Fibroblast of mammary gland (primary cell): ENCODE measurements around the gene ZNF534.

ENCODE experiments used
- DNase-seq: peaks from one replicate; pipeline ENCODE4 v3.0.0-alpha.2; 2010; ENCODE audit warnings: low read depth
- H3K4me3 ChIP-seq: 2 replicates; pipeline ENCODE4 v1.5.1; 2011; ENCODE audit warnings: low read depth, mild to moderate bottlenecking, low read length, moderate library complexity; ENCODE audit not compliant: control insufficient read depth
- CTCF ChIP-seq: conservative IDR thresholded peaks from 2 replicates; pipeline ENCODE4 v1.5.1; 2011; ENCODE audit warnings: low read depth, low read length, inconsistent platforms; ENCODE audit not compliant: control insufficient read depth, insufficient read depth

ZNF534 gene

GRCh38 chr19:52442179-52442578, 13.2 kb downstream of the ZNF534 start:
- TF ChIP-seq CTCF: no peak
- no peak overlapping the region for H3K4me3 ChIP-seq

GRCh38 chr19:52444506-52444905, 15.6 kb downstream of the ZNF534 start:
- no peak for TF ChIP-seq CTCF
- no peak for DNase-seq
- H3K4me3 ChIP-seq: no peak overlapping the region

More at GRCh38 chr19:52442179-52442578, 13.2 kb downstream of the ZNF534 start:
- DNase-seq: no peak

GRCh38 chr19:52451241-52451640, 22.3 kb downstream of the ZNF534 start:
- no peak for DNase-seq
- TF ChIP-seq CTCF: no peak
- no peak overlapping the region for H3K4me3 ChIP-seq

- H3K4me3 ChIP-seq: peak within 1 kb of the TSS; percentile 74
- TF ChIP-seq CTCF: no peak
- DNase-seq: peak; percentile 86
Observed at GRCh38 chr19:52453324-52454094, 24.6 kb downstream of the ZNF534 start, which contains the start of gene ZNF578. ZNF578 (plus strand) TSS chr19:52453553; CDS start chr19:52501846, 48,293 bp downstream.

GRCh38 chr19:52464798-52465470, 36.0 kb downstream of the ZNF534 start:
- no peak overlapping the region for H3K4me3 ChIP-seq
- no peak for DNase-seq
- no peak for TF ChIP-seq CTCF

- no peak for TF ChIP-seq CTCF
- DNase-seq: peak; percentile 8
- no peak overlapping the region for H3K4me3 ChIP-seq
Observed at GRCh38 chr19:52473655-52474350, 44.9 kb downstream of the ZNF534 start.
